MV-4-11 (cell line): ENCODE results near the gene RBMS1.
A peak's percentile ranks its signal among the peaks of the same experiment; 100 is the strongest.
"Not testable (repeated sequence)": the region's sequence is repeated elsewhere in the genome, so short reads cannot be mapped to it uniquely, and the experiment has no call there.

Experiments used
- DNase-seq: peaks from one replicate; lab custom pipeline; 2025; lab: John Stamatoyannopoulos, UW

Gene RBMS1

GRCh38 chr2:160501370-160501769 lies 7.8 kb upstream of the RBMS1 start:
- no peak for DNase-seq

DNA sequence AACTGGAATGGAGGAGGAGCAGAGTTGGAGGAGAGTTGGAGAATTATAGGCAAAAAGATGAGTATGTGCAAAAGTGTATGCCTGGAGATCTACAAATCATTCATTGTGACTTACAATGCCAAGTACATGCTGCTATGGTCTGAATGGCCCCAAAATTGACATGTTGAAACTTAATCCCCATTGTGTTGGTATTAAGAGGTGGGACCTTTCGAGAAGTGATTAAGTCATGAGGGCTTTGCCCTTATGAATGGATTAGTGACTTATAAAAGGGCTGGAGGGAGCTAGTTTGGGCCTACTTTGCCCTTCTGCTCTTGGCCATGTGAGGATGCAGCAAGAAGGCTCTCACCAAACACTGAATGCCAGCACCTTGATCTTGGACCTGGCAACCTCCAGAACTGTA lies 6.3 kb upstream of the RBMS1 start:
- no peak for DNase-seq

DNA sequence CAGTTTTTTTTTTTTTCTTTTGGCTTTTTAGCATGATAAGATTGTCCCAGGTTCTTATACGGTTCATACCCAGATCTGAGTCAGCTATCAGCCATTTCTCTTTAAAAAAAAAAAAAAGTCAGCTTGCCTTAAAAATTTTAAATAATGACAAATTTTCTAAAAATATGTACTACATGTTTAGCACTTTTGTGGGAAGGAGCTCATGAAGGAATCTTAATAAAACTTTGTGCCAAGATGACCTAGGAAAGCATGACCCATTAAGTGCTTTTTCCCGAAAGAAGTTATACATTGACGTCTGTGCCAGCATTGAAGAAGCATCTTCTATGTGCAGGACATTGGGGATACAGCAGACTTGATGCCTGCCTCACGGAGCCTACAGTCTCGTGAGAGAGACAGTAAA lies 4.5 kb upstream of the RBMS1 start:
- no peak for DNase-seq

DNA sequence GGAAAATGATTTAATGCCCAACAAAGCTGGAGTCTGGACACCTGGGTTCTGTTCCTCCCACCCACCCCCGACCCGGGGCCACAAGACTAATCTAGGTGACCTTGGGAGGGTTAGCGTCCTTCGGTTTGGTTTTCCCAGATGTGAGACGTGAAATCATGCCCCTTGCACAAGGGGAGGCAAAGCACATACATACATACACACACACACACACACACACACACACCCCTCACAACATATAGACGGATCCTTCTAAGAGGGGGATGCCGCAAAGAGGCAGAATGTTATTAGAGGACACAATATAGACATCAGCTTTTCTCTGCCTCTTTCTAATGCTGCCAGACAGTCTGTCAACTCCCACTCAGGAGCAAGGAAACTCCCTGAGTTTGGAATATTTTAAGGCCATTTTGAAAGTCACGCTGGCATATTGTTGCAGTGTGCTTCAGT lies 616 bp upstream of the RBMS1 start:
- no peak for DNase-seq

DNA sequence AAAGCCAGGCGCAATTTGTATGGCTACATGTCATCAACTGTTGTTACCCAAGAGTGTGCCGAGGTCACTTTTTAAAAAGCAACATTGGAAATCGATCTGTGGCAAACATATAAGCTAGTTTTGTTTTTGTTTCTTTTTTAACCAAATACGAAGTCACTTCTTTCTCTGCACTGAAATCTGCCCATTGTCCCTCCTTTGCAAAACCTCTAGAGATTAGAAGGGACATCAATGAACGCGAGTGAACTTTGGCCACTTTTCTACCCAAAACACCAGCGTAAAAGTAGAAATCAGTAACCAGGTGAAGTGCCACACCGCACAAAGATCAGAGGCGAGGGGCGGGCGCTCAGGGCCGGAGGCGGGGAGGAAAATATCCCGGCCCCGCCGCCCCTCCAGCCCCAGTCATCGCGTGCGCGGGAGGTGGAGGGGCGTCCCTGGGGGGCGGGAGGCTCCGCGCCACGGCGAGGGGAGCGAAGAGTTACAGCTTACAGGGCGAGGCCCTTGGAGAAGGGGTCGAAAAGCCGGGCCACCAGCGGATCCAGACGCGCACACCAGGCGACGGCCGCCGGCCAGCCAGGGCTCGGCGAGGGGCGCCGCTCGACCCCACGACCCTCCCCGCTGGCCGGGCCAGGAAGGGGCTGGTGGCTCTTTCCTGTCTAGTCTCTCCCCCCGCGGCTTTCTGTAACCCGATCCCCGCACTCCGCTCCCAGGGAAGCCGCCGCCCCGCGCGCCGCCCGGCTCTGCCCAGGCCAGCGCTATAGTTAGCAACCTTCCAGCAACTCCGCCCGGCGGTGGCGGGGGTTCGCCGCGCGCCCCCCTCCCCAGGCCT lies 993 bp downstream of the RBMS1 start:
- DNase-seq: no peak

DNA sequence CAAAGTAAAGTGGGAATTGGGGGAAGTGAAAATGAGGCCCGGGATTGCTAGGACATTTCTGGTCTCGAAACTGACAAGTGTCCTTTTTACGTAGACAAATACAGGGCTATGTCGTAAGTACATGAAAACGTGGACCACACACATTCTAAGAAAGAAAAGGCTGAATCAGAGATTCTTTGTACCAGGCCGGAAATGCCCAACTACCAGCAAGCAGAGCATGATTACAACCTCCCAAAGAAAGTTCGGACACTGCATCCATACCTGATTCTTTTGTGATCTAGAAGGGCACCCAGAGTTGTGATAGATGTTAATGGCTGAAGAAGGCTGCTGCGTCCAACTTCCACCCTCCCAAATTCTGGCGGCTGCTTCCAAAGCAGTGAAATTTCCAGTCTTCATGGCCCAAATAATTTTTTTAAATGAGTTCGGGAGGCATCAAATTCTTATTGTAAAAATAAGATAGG lies 1.7 kb downstream of the RBMS1 start:
- peak; percentile 61 for DNase-seq

- DNase-seq: no peak
Measured at GRCh38 chr2:160490733-160491685, 2.6 kb downstream of the RBMS1 start.

DNA sequence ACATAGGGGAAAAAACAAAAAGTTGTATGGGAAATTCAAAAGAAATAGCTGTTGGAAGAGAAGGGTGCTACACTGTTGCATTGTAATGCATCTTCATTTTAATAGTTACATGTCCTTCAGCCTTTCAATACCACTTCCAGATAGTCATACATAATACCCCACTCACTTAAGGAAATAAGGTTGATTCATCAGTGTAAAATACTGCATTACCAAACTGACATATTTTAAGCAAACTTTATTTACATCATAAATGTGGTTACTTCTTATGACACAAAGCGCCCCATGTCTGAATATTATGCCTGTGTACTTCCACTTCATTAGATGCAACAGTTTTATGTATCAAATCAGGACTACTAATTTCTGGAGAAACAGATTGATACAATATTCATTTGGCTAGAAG lies 4.5 kb downstream of the RBMS1 start:
- DNase-seq: no peak

- not testable (repeated sequence) for DNase-seq
Measured at GRCh38 chr2:160488289-160488688, 5.3 kb downstream of the RBMS1 start.

GRCh38 chr2:160486341-160486740 lies 7.3 kb downstream of the RBMS1 start:
- DNase-seq: no peak

DNA sequence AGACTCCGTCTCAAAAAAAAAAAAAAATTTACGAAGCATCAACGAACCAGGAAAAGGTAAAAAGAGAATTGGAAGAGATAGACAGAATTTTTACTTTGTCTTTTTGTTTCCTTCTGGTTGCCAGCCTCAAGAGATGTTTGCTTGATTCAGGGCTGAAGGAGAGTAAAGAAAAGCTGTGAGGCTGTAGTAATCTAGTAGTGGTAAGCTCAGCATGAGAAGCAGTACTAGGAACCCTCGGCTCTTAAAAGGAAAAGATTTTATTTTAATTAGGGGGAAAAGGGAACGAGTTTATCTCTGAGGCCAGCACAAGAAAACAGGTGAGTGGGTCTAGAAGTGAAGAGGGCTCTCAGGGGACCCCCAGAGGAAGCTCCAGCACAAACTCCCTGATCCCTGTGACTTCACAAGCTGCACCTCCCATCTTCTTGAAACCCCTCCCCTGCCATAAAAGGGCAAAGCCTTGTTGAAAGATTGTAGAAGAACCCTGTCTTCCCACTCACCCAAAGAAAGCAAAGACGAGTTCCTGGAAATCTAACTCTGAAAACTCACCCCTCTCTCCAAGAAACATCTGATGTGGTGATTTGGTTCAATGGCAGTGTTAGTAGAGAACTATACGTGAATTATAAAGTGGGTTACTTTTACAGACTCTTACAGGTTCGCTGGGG lies 8.6 kb downstream of the RBMS1 start:
- no peak for DNase-seq

DNA sequence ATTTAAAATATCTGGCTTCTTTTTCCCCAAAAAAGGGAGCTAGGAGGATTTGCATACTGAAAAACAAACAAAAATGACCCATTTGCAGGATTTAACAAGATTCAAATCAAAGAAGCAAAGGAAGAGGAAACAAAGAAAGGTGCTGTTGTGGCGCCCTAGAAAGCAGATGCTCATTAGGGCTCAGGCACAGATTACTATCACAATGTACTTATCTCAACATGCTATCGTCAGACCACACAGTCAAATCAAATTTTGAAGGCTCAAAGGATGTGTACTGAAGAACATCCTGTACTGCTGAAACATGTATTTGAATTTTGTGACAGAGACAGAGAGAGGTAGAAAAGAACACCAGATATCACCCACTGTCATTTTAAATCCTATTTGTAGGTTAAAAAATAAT lies 10.9 kb downstream of the RBMS1 start:
- DNase-seq: no peak

DNA sequence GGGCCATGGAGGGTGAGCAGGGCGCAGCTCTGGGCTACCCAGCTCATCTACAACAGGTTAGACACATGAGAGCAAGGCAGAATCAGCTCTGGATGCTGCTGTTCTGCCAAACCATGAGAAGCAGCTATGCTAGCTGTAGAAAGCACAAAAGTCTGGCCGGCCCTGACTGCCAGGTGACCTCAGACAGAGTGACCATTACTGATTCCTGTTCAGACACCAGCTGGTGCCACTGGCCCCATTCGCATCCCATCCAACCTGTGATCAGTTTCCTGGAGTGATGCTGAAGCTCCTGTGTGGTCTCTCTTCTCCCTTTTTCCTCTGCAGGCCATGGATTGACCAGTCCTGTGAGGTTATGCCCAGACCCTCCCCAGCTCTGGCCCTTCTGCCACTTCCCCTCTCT lies 14.3 kb downstream of the RBMS1 start:
- DNase-seq: no peak

DNA sequence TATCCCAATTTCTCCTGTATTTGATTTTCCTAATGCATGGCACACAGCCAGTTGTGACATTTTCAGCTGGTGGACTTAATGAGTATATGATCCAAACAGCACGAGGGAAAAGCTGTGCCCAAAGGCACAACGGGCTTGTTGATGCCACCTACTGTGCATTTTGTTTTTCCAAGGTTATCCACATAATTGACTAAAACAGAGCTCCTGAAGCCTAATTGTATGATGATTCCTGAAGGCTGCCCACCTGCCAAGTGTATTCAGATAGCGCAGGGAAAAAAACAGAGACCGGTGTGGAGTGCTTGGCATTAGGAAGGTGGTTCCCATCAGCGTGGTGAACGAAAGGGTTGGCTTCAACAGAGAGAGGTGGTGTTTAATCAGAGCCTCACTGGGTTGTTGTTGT lies 14.9 kb downstream of the RBMS1 start:
- DNase-seq: no peak

DNA sequence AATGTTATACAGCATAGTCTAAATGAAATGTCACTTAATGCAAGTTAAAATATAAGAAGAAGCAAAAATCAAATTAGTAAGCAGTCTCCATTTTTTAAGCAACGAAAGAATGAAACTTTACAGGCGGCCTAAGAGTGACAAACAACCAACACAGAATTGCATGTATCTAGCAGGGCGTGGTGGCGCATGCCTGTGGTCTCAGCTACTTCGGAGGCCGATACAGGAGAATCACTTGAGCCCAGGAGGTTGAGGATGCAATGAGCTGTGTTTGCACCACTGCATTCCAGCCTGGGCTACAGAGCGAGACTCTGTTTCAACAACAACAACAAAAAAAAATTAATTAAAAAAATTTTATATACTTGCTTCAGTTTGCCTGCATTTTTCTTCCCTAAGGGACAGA lies 16.6 kb downstream of the RBMS1 start:
- DNase-seq: no peak

DNA sequence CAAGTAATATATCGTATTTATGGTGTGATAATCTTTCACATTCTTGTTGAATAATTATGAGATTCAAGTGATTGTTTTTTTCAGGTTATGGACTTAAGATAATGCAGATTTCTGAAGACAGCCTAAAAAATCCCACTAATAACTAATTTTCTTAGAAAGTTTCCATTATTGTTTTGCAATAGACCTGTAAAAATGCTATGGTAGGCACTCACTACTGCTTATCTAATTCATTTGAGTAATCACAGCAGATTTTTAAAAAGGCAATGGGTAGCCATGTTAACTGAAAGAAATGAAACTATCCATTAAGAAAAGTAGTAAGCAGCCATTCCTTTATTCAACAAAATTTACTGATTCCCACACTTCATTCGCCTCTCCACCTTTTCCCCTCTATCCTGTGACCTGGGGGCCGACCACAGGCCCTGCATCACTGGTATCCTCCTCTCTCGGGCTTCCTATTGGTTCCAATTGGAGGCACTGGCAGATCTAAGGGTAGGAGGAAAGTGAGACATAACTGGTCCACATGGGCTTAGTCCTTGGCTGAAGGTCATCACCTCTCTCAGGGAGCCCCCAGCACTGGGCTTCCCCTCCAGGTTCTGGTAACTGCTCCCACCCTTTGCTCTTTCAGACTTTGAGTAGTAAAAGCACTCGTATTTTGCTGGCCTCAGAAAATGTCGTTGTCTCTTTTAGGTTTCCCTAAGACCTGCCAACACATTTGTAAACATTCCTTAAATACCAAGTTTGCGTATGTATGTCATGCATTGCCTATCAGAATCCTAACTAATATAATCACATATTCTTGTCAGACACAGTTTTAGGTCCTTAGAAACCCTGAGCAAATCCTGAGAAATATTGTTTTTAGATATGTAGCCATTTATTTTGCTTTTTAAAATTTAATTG lies 18.5 kb downstream of the RBMS1 start:
- DNase-seq: no peak

DNA sequence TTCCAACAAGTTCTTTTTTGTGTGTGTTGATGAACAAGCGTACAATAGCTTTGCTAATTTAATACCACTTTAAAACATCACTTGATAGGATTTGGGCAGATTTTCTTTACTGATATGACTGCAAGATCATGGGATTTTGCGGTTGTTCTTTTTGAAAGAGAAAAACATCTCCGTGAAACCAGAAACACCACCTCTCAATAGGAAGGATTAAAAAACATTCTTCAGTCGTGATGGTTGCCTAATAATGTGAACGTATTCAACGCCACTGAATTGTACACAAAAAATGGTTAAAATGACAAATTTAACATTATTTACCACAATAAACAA lies 19.3 kb downstream of the RBMS1 start:
- no peak for DNase-seq

DNA sequence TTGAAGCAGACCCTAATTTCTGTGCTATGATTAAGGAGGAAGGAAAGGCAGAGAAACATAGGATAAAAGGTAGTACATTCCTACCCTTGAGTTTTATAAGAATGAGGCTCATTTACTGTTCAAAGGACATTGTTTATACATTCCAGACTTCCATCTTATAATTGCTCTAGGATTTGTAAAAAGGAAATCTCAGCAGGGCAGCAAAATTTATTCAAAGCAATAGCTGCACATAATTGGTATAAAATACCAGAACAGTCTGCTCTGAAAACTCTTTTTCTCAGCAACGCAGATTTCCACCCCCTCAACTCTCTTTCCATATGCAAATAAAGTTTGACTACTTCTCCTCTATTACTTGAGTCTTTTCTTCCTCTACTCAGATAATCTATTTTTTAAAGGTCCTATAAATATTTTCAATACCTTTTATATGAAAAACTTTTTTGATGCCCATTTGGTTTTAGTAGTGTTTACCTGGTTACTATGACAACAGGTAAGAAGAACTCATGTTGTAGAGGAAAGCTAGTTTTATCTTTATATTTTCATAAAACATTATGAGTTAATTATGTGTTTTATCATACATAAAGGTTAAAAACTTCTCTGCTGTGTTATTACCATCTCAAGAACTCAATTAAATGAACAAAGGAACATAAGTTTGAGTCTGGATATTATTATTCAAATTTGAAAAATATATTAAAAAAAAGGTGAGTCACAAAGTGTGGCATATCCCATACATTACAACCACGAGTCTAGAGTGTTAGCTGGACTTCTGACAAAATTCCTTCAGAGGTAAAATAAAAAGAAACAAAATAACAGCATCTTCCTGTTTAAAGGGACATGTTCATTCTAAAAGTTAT lies 19.9 kb downstream of the RBMS1 start:
- no peak for DNase-seq

DNA sequence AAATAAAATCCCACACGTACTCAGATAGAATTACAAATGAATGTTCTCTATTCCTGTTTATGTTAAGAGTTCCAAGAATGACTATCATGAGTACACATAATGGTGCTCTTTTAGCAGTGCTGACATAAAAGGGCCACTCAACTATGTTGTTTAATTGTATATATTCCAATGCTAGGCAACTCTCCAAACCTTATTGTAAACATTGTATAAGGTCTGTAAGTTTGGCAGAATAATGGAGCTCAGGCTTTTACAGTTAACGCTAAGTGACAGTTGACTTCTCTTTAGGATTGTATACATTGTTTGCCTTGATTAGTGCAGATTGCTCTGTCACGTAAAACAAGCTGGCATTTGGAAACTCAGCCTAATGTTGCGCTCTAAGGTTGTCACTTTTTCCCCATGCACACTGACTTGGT lies 20.8 kb downstream of the RBMS1 start:
- DNase-seq: no peak

DNA sequence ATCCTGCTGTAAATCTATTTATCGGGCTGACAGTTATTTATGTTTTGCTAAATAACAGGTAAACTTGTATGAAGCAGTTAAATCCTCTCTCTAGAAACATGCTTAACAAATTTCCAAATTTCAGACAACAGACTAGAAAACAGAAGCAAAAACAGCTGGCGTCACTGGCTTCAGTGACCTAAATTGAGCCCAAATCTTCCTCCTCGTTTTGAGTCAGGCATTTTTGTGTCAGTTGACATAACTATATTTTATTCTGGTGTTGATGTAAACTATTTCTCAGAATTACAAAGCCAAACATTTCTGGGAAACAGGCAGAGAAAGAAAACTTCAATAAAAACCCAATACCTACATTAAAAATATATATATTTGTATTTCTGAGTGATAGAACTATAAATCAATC lies 21.7 kb downstream of the RBMS1 start:
- no peak for DNase-seq
